Nephron (organoid): ENCODE measurements around the gene IRF2.

Experiments used
- H3K27ac Mint-ChIP-seq, 3 experiments: 2 replicates each; pipeline ENCODE4 v1.8.0; 2020; ENCODE audit warnings: mixed read lengths in 3 of 3, mild to moderate bottlenecking in 2 of 3, moderate library complexity in 1 of 3
- H3K27me3 Mint-ChIP-seq: 2 replicates; pipeline ENCODE4 v1.8.0; 2021; ENCODE audit warnings: low read depth, mild to moderate bottlenecking, moderate library complexity, mixed read lengths
- H3K36me3 Mint-ChIP-seq: 2 replicates; pipeline ENCODE4 v1.8.0; 2020; ENCODE audit warnings: low read depth, mixed read lengths
- H3K4me1 Mint-ChIP-seq: 2 replicates; pipeline ENCODE4 v1.8.0; 2020; ENCODE audit warnings: mixed read lengths
- H3K4me3 Mint-ChIP-seq, 3 experiments: 2 replicates each; pipeline ENCODE4 v1.8.0; 2020; ENCODE audit warnings: mild to moderate bottlenecking in 3 of 3, mixed read lengths in 3 of 3, moderate library complexity in 2 of 3
- H3K9me3 Mint-ChIP-seq: 2 replicates; pipeline ENCODE4 v1.8.0; 2020; ENCODE audit warnings: mixed read lengths
- CTCF ChIP-seq, 3 experiments: fragments of 200-600 bp; sonication (generic); IDR thresholded peaks; one replicate each; pipeline ENCODE4 v1.5.0; 2021; ENCODE audit warnings: antibody characterized with exemption in 3 of 3; ENCODE audit not compliant: unreplicated experiment in 3 of 3

The IRF2 gene

GRCh38 chr4:184433258-184433892 is 41.0 kb downstream of the IRF2 start:
- TF ChIP-seq CTCF (IDR thresholded peaks at IDR 0.05; ENCODE audit: unreplicated experiment in 3 of 3), result no peak
- H3K4me3 Mint-ChIP-seq, result no peak overlapping the region
- no peaks in the 10 kb centered on the region for H3K9me3 Mint-ChIP-seq
- peaks cover 16% of the 10 kb centered on the region for H3K4me1 Mint-ChIP-seq
- H3K27me3 Mint-ChIP-seq, result no peaks in the 10 kb centered on the region
- peaks cover 8% of the 10 kb centered on the region for H3K36me3 Mint-ChIP-seq
- H3K27ac Mint-ChIP-seq, result no peak overlapping the region

- H3K9me3 Mint-ChIP-seq, result no peaks in the 10 kb centered on the region
- peaks cover 12% of the 10 kb centered on the region for H3K36me3 Mint-ChIP-seq
- peaks cover 14% of the 10 kb centered on the region for H3K4me1 Mint-ChIP-seq
- H3K27me3 Mint-ChIP-seq, result no peaks in the 10 kb centered on the region
- no peak overlapping the region for H3K4me3 Mint-ChIP-seq
- no peak for TF ChIP-seq CTCF (IDR thresholded peaks at IDR 0.05; ENCODE audit: unreplicated experiment in 3 of 3)
- no peak overlapping the region for H3K27ac Mint-ChIP-seq
Measured at GRCh38 chr4:184432127-184432922, 42.0 kb downstream of the IRF2 start.

GRCh38 chr4:184430163-184430562 is 44.2 kb downstream of the IRF2 start:
- H3K27me3 Mint-ChIP-seq, result no peaks in the 10 kb centered on the region
- H3K27ac Mint-ChIP-seq, result peak overlapping the region in 1 of 3 experiments; percentile 12
- no peak for TF ChIP-seq CTCF (IDR thresholded peaks at IDR 0.05; ENCODE audit: unreplicated experiment in 3 of 3)
- H3K9me3 Mint-ChIP-seq, result no peaks in the 10 kb centered on the region
- peaks cover 24% of the 10 kb centered on the region for H3K36me3 Mint-ChIP-seq
- H3K4me3 Mint-ChIP-seq, result no peak overlapping the region
- peaks cover 9% of the 10 kb centered on the region for H3K4me1 Mint-ChIP-seq

- Mint-ChIP-seq H3K4me1 (peaks cover 9% of the 10 kb centered on the region), H3K27ac (no peak overlapping the region), H3K27me3 (no peaks in the 10 kb centered on the region), H3K9me3 (no peaks in the 10 kb centered on the region), H3K4me3 (no peak overlapping the region), H3K36me3 (peaks cover 38% of the 10 kb centered on the region)
- no peak for TF ChIP-seq CTCF (IDR thresholded peaks at IDR 0.05; ENCODE audit: unreplicated experiment in 3 of 3)
Measured at GRCh38 chr4:184428787-184429186, 45.6 kb downstream of the IRF2 start.

GRCh38 chr4:184427687-184428086 is 46.7 kb downstream of the IRF2 start:
- peak overlapping the region; percentile 38 to 59 (median 52) for H3K27ac Mint-ChIP-seq
- H3K27me3 Mint-ChIP-seq, result no peaks in the 10 kb centered on the region
- H3K9me3 Mint-ChIP-seq, result peaks cover 4% of the 10 kb centered on the region
- no peak overlapping the region for H3K4me3 Mint-ChIP-seq
- peaks cover 49% of the 10 kb centered on the region for H3K36me3 Mint-ChIP-seq
- TF ChIP-seq CTCF (IDR thresholded peaks at IDR 0.05; ENCODE audit: unreplicated experiment in 3 of 3), result no peak
- peaks cover 9% of the 10 kb centered on the region for H3K4me1 Mint-ChIP-seq
